A549 (cell line): ENCODE results near the gene SASH1.

Experiments used
- BHLHE40 ChIP-seq: IDR thresholded peaks from 2 replicates; pipeline ENCODE4 v1.6.1; 2012; ENCODE audit warnings: low read depth, low read length, inconsistent platforms
- CEBPB ChIP-seq, 2 experiments: fragments of >200 bp in 1 of 2; sonication (Bioruptor Twin) in 1 of 2; formaldehyde crosslinking in 1 of 2; IDR thresholded peaks; 2 replicates each; pipeline ENCODE4 v1.6.1; 2012 to 2016
- KDM1A ChIP-seq: fragments of 200-600 bp; sonication (generic); IDR thresholded peaks from 2 replicates; pipeline ENCODE4 v1.6.1; 2016; ENCODE audit warnings: low read depth, mild to moderate bottlenecking
- POLR2AphosphoS2 ChIP-seq: conservative IDR thresholded peaks from 2 replicates; pipeline ENCODE4 v1.6.1; 2012; ENCODE audit warnings: low read length, improper control_type of control experiment, inconsistent platforms
- TF ChIP-seq, protein P1 (sequence below): fragments of 200-600 bp; sonication (generic); IDR thresholded peaks from 2 replicates; pipeline ENCODE4 v1.6.1; 2016; ENCODE audit warnings: antibody characterized with exemption, mild to moderate bottlenecking, moderate library complexity

DNA sequence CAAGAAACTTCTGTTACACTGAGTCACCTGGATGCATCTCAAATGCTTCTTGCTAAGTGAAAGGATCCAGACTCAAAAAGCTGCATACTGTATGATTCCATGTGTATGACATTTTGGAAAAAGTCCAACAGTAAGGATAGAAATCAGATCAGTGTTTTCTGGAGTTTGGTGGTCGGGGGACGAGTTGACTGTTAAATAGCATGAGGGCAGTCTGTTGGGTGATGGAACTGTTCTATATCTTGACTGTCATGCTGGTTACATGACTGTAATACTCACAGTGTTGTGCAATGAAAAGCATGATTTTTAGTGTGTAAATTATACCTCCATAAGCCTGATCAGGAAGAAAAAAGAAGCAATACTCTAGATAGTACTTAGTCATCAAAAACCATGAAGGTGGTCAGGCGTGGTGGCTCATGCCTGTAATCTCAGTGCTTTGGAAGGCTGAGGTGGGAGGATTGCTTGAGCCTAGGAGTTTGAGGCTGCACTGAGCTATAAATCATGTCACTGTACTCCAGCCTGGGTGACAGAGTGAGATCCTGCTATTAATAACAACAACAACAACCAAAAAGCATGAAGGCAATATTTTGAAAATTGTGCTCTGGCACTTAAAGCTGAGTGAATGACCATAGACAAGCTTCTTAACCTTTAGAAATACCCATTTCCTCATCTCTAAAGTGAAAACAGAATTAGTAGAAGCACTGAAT lies 30.5 kb upstream of the SASH1 start:
- TF ChIP-seq, protein P1, sequence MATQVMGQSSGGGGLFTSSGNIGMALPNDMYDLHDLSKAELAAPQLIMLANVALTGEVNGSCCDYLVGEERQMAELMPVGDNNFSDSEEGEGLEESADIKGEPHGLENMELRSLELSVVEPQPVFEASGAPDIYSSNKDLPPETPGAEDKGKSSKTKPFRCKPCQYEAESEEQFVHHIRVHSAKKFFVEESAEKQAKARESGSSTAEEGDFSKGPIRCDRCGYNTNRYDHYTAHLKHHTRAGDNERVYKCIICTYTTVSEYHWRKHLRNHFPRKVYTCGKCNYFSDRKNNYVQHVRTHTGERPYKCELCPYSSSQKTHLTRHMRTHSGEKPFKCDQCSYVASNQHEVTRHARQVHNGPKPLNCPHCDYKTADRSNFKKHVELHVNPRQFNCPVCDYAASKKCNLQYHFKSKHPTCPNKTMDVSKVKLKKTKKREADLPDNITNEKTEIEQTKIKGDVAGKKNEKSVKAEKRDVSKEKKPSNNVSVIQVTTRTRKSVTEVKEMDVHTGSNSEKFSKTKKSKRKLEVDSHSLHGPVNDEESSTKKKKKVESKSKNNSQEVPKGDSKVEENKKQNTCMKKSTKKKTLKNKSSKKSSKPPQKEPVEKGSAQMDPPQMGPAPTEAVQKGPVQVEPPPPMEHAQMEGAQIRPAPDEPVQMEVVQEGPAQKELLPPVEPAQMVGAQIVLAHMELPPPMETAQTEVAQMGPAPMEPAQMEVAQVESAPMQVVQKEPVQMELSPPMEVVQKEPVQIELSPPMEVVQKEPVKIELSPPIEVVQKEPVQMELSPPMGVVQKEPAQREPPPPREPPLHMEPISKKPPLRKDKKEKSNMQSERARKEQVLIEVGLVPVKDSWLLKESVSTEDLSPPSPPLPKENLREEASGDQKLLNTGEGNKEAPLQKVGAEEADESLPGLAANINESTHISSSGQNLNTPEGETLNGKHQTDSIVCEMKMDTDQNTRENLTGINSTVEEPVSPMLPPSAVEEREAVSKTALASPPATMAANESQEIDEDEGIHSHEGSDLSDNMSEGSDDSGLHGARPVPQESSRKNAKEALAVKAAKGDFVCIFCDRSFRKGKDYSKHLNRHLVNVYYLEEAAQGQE: no peak
- TF ChIP-seq KDM1A: no peak
- no peak for TF ChIP-seq BHLHE40
- TF ChIP-seq CEBPB (IDR thresholded peaks at IDR 0.05): no peak
- no peak for TF ChIP-seq POLR2AphosphoS2
